ENCODE measurements around the gene FLT4. TPM values are rescaled to one million over a fixed set of nuclear protein-coding genes. Genes with fewer than 3 reads are reported as not detected.

Gene FLT4
- total RNA-seq, 1 experiment from 2014 or later = not detected

- DNase-seq (ENCODE audit: low spot score) = no peak
These were observed 40.7 kb downstream of the FLT4 start for GRCh38 chr5:180608572-180609310.

GRCh38 chr5:180607861-180608571 lies 41.4 kb downstream of the FLT4 start:
- no peak for DNase-seq (ENCODE audit: low spot score)

- DNase-seq (ENCODE audit: low spot score) = no peak
These were observed 43.1 kb downstream of the FLT4 start for GRCh38 chr5:180606215-180606785.

GRCh38 chr5:180605554-180606214 lies 43.7 kb downstream of the FLT4 start:
- DNase-seq (ENCODE audit: low spot score) = peak; percentile 61

- no peak for DNase-seq (ENCODE audit: low spot score)
These were observed 45.1 kb downstream of the FLT4 start for GRCh38 chr5:180604271-180604670.

GRCh38 chr5:180603076-180603594 lies 46.3 kb downstream of the FLT4 start:
- no peak for DNase-seq (ENCODE audit: low spot score)

GRCh38 chr5:180602481-180603075 lies 46.8 kb downstream of the FLT4 start:
- no peak for DNase-seq (ENCODE audit: low spot score)

- no peak for DNase-seq (ENCODE audit: low spot score)
These were observed 47.6 kb downstream of the FLT4 start for GRCh38 chr5:180601591-180602480.

GRCh38 chr5:180600554-180601041 lies 48.8 kb downstream of the FLT4 start:
- DNase-seq (ENCODE audit: low spot score) = no peak

GRCh38 chr5:180599981-180600553 lies 49.3 kb downstream of the FLT4 start:
- DNase-seq (ENCODE audit: low spot score) = no peak

GRCh38 chr5:180599590-180599914 lies 49.8 kb downstream of the FLT4 start:
- no peak for DNase-seq (ENCODE audit: low spot score)

GRCh38 chr5:180598797-180599589 lies 50.4 kb downstream of the FLT4 start:
- no peak for DNase-seq (ENCODE audit: low spot score)

- DNase-seq (ENCODE audit: low spot score) = no peak
These were observed 51.1 kb downstream of the FLT4 start for GRCh38 chr5:180598316-180598701.

- DNase-seq (ENCODE audit: low spot score) = no peak
These were observed 52.6 kb downstream of the FLT4 start for GRCh38 chr5:180596668-180597231.

GRCh38 chr5:180596115-180596667 lies 53.2 kb downstream of the FLT4 start:
- DNase-seq (ENCODE audit: low spot score) = no peak

GRCh38 chr5:180595381-180596114 lies 53.9 kb downstream of the FLT4 start:
- no peak for DNase-seq (ENCODE audit: low spot score)

- DNase-seq (ENCODE audit: low spot score) = no peak
These were observed 54.4 kb downstream of the FLT4 start for GRCh38 chr5:180595046-180595379.

GRCh38 chr5:180594311-180595045 lies 54.9 kb downstream of the FLT4 start:
- DNase-seq (ENCODE audit: low spot score) = no peak
